MM.1S (cell line): Measurements from ENCODE around the gene PPP2R2C.

Experiments used
- CTCF ChIP-seq: fragments of 300-600 bp; sonication (generic); IDR thresholded peaks from 2 replicates; pipeline ENCODE4 v1.5.1; 2016; ENCODE audit warnings: antibody characterized with exemption, low read length, mixed read lengths
- EZH2 ChIP-seq: fragments of 300-600 bp; sonication (generic); optimal IDR thresholded peaks from 2 replicates; pipeline ENCODE3; 2017; ENCODE audit warnings: low read depth, mild to moderate bottlenecking, antibody characterized with exemption, low read length, mixed read lengths

GRCh38 chr4:6464842-6465588 lies 7.4 kb downstream of the PPP2R2C start:
- TF ChIP-seq CTCF, result no peak
- TF ChIP-seq EZH2, result no peak
